GM12874 (cell line): ENCODE measurements around the gene ACSS3.

Experiments used
- CTCF ChIP-seq: IDR thresholded peaks from 2 replicates; pipeline ENCODE4 v1.5.1; 2011; ENCODE audit warnings: low read depth, mild to moderate bottlenecking, control low read depth, low read length, moderate library complexity; ENCODE audit not compliant: insufficient read depth

The ACSS3 gene

GRCh38 chr12:81245458-81245857 is 167.6 kb downstream of the ACSS3 start:
- no peak for TF ChIP-seq CTCF

- no peak for TF ChIP-seq CTCF
Observed at GRCh38 chr12:81245907-81246570, 168.2 kb downstream of the ACSS3 start.

- no peak for TF ChIP-seq CTCF
Observed at GRCh38 chr12:81249976-81250375, 172.1 kb downstream of the ACSS3 start.

GRCh38 chr12:81252228-81252627 is 174.3 kb downstream of the ACSS3 start:
- no peak for TF ChIP-seq CTCF

- no peak for TF ChIP-seq CTCF
Observed at GRCh38 chr12:81253360-81253759, 175.5 kb downstream of the ACSS3 start.

- TF ChIP-seq CTCF = no peak
Observed at GRCh38 chr12:81255456-81255855, 177.6 kb downstream of the ACSS3 start.

GRCh38 chr12:81255947-81256346 is 178.1 kb downstream of the ACSS3 start:
- TF ChIP-seq CTCF = no peak
